Pulmonary artery endothelial cell (primary cell): ENCODE results near the gene ANKRD44. TPM values are rescaled to one million over a fixed set of nuclear protein-coding genes. Genes with fewer than 3 reads are reported as not detected.

Source experiments
- DNase-seq: peaks from one replicate; pipeline ENCODE4 v3.0.0-alpha.2; 2011; ENCODE audit warnings: low read depth, low spot score
- total RNA-seq: library from RNA; depleted of rRNA; stranded (reverse); fragments of >200 nt; gene quantifications from 2 replicates; pipeline ENCODE4 v1.2.3, GENCODE V29; 2014

ANKRD44 gene
- total RNA-seq, 1 donor from 2014 or later: 13.7 TPM

- no peak for DNase-seq
Observed at GRCh38 chr2:196989496-196989895, 321.1 kb downstream of the ANKRD44 start.

DNA sequence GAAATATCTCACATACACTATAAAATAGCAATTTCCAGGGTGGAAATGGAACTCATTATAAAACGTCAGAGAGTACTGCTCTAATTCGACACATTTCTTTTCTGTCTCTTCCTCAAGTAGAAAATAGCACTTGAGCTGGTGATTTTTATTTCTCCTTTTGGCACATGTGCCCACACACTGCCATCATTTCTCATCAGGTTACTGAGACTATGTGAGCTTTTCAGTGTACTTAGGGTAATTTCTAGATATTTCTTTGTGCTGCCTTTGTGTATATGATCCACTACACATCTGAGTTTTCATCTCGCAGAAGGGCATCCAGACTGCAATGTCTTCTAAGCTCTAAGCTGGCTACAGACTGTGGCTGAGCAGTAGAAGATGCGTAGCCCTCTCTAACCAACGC lies 321.9 kb downstream of the ANKRD44 start:
- DNase-seq: no peak

- DNase-seq: peak; percentile 97
Observed at GRCh38 chr2:196987649-196988364, 322.8 kb downstream of the ANKRD44 start.

- DNase-seq: no peak
Observed at GRCh38 chr2:196987298-196987648, 323.3 kb downstream of the ANKRD44 start.

- no peak for DNase-seq
Observed at GRCh38 chr2:196985511-196986183, 324.9 kb downstream of the ANKRD44 start.

GRCh38 chr2:196984903-196985302 lies 325.7 kb downstream of the ANKRD44 start:
- DNase-seq: no peak

GRCh38 chr2:196983934-196984333 lies 326.6 kb downstream of the ANKRD44 start:
- no peak for DNase-seq

GRCh38 chr2:196980473-196980872 lies 330.1 kb downstream of the ANKRD44 start:
- DNase-seq: no peak

DNA sequence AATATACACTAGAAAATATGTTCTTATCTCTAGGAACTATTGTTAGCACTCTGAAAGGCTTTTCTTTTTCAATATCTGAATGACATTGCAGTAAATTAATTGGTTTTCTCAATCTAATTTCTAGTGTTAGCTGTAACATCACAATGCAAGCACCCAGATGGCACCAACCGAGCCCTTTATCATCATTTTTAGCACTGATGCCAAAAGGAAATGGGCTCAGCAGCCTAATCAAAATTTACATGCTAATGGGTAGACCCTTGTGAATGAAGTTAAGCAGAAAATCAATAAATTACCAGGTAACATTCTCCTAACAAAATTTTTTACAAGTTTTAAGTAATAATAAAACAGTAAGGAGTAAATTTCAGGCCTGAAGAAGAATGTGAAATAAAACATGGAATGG lies 330.6 kb downstream of the ANKRD44 start:
- DNase-seq: no peak

- no peak for DNase-seq
Observed at GRCh38 chr2:196977507-196977906, 333.1 kb downstream of the ANKRD44 start.

GRCh38 chr2:196974970-196975369 lies 335.6 kb downstream of the ANKRD44 start:
- DNase-seq: no peak

DNA sequence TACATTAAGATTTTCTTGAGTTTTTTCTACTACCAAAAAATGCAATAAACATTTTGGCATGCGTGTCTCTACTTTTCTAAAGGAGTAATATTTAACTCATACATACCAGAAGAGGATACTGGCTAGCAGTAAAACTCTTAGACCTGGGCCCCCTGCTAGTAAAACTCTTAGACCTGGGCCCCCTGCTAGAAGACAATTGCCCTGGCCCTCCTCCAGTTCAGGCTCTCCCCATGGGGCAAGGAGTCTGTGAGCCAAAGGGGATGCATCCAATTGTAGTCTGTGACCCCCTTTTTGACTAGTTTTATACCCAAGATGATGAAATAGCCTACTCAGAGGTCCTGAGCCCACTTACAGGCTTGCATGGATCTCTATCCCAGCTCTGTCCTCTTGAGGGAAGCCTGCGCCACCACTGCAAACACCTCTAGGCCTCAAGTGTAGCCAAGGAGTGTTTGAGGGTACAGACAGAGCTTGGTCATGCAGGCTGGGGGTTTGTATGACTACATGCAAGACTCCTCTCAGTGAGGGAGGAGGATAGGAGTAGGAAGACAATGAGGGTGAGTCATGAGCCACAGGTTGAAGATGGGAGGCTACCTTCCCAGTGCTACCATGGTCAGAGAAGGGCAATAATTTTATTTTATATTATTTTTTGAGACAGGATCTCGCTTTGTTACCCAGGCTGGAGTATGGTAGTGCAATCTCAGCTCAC lies 338.9 kb downstream of the ANKRD44 start:
- no peak for DNase-seq

GRCh38 chr2:196970099-196970498 lies 340.5 kb downstream of the ANKRD44 start:
- DNase-seq: no peak

- DNase-seq: no peak
Observed at GRCh38 chr2:196968516-196968915, 342.1 kb downstream of the ANKRD44 start.

- no peak for DNase-seq
Observed at GRCh38 chr2:196967775-196968174, 342.8 kb downstream of the ANKRD44 start.

GRCh38 chr2:196967116-196967515 lies 343.5 kb downstream of the ANKRD44 start:
- DNase-seq: no peak

DNA sequence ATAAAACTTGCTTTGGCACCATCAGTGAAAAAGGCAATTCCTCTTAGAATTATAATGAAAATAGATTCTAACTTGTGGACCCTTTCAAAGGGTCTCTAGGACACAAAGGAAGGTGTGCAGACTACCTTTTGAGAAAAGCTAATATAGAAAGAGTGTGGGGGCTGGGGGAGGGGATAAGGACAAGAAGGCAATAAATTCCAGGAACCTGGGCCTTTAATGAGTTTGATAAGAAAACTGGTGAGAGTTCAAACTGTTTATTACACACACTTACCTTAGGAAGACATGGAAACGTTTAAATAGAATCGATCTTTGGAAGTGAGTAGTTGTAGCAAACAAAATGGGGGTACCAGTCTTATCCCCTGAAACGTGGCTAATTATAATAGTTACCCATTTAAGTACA lies 344.5 kb downstream of the ANKRD44 start:
- DNase-seq: no peak

DNA sequence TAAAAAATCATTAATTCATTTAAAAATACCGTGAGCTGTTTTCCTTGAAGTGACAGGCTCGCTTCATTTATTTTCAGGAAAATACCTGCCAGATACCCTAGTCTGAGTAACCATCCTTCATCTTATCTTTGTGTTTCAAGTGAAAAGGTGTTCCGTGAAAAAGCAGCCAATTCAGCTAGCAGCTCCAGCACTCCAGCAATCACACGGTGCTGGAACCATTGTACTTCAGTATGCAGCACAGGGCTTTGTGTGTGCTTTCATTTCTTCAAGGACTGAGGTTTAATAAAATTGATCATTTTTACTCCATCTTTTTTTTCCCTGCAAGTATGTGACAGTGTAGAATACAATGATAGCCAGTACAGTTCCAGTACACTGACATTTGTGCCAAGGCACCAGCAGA lies 344.9 kb downstream of the ANKRD44 start:
- DNase-seq: no peak

GRCh38 chr2:196963961-196964360 lies 346.6 kb downstream of the ANKRD44 start:
- no peak for DNase-seq

DNA sequence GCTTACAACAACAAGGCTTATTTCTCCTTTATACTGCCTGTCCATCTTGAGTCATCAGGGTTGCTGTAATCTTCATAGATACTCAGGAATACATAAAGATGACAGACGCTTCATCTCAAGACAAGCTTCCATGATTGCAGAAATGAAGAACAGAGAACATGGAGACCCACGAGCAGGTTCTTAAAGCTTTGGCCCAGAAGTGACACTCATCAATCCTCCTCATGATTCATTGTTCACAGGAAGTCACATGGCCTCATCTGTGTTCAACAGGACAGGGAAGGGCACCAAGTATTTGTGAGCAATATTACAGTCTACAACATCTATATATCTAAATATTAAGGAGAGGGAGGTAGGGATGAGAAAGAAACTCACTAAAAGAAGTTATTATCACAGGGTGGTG lies 347.5 kb downstream of the ANKRD44 start:
- peak; percentile 7 for DNase-seq

DNA sequence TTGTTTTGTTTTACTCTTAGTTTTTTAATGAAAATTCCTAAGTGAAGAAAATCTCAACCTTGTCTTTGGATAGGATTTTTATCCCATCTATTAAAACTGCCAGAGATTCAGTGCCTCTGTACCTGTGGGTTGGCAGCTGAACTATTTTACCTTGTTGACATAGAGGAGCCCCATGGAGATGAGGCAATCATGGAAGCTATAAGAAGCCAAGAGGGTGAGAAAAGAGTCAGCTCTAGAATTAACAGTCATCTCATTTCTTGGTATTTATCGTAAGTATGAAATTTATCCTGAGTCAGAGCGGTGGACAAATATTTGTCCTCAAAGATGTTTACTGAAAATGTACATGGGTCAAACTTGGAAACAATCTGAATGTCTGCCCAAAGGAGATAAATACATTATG lies 348.3 kb downstream of the ANKRD44 start:
- DNase-seq: no peak

GRCh38 chr2:196961889-196962288 lies 348.7 kb downstream of the ANKRD44 start:
- no peak for DNase-seq
